ENCODE measurements around the gene B4GALNT2. TPM values are rescaled to one million over a fixed set of nuclear protein-coding genes. Genes with fewer than 3 reads are reported as not detected.

B4GALNT2 gene
- total and polyA plus RNA-seq, 2 donors from 2014 or later, result 1.3 to 4.3 TPM

- no peak for TF ChIP-seq CTCF (IDR thresholded peaks at IDR 0.05; ENCODE audit: borderline replicate concordance, extremely low read depth, insufficient read depth)
- Histone ChIP-seq H3K27ac (ENCODE audit: low read depth in 2 of 2, low read length in 2 of 2) (no peak overlapping the region), H3K9me3 (ENCODE audit: control insufficient read depth in 2 of 3, insufficient read depth in 1 of 3, low read length in 3 of 3) (no peaks in the 10 kb centered on the region), H3K9ac (ENCODE audit: low read length in 3 of 3) (no peak overlapping the region), H3K4me3 (ENCODE audit: low read length in 3 of 3) (no peak overlapping the region), H3K27me3 (ENCODE audit: control insufficient read depth, insufficient read depth, low read length) (no peaks in the 10 kb centered on the region), H3K36me3 (ENCODE audit: control insufficient read depth in 2 of 3, insufficient read depth in 3 of 3, low read length in 3 of 3) (no peaks in the 10 kb centered on the region), H3K4me1 (ENCODE audit: control insufficient read depth in 2 of 3, insufficient read depth in 2 of 3, low read depth in 1 of 3, low read length in 3 of 3) (peaks cover 0 to 2% (median 0%) of the 10 kb centered on the region in 3 donors)
- intact Hi-C loops (cut with DNase I), result no loop called here
- no peak for FAIRE-seq
- DNase-seq, result no peak
Observed at GRCh38 chr17:49195751-49196150, 63.2 kb downstream of the B4GALNT2 start.

- H3K36me3 ChIP-seq (ENCODE audit: control insufficient read depth in 2 of 3, insufficient read depth in 3 of 3, low read length in 3 of 3), result no peaks in the 10 kb centered on the region
- no peak for DNase-seq
- H3K9me3 ChIP-seq (ENCODE audit: control insufficient read depth in 2 of 3, insufficient read depth in 1 of 3, low read length in 3 of 3), result no peaks in the 10 kb centered on the region
- intact Hi-C loops (cut with DNase I), result no loop called here
- H3K4me3 ChIP-seq (ENCODE audit: low read length in 3 of 3), result no peak overlapping the region
- no peak for TF ChIP-seq CTCF (IDR thresholded peaks at IDR 0.05; ENCODE audit: borderline replicate concordance, extremely low read depth, insufficient read depth)
- no peak for FAIRE-seq
- H3K4me1 ChIP-seq (ENCODE audit: control insufficient read depth in 2 of 3, insufficient read depth in 2 of 3, low read depth in 1 of 3, low read length in 3 of 3), result no peaks in the 10 kb centered on the region
- no peak overlapping the region for H3K9ac ChIP-seq (ENCODE audit: low read length in 3 of 3)
- no peak overlapping the region for H3K27ac ChIP-seq (ENCODE audit: low read depth in 2 of 2, low read length in 2 of 2)
- no peaks in the 10 kb centered on the region for H3K27me3 ChIP-seq (ENCODE audit: control insufficient read depth, insufficient read depth, low read length)
Observed at GRCh38 chr17:49196520-49196919, 64.0 kb downstream of the B4GALNT2 start.

GRCh38 chr17:49197346-49197998 lies 64.9 kb downstream of the B4GALNT2 start:
- no peak for FAIRE-seq
- intact Hi-C loops (cut with DNase I), result no loop called here
- Histone ChIP-seq H3K27ac (ENCODE audit: low read depth in 2 of 2, low read length in 2 of 2) (no peak overlapping the region), H3K9me3 (ENCODE audit: control insufficient read depth in 2 of 3, insufficient read depth in 1 of 3, low read length in 3 of 3) (no peaks in the 10 kb centered on the region), H3K36me3 (ENCODE audit: control insufficient read depth in 2 of 3, insufficient read depth in 3 of 3, low read length in 3 of 3) (no peaks in the 10 kb centered on the region), H3K9ac (ENCODE audit: low read length in 3 of 3) (no peak overlapping the region), H3K4me1 (ENCODE audit: control insufficient read depth in 2 of 3, insufficient read depth in 2 of 3, low read depth in 1 of 3, low read length in 3 of 3) (no peaks in the 10 kb centered on the region), H3K27me3 (ENCODE audit: control insufficient read depth, insufficient read depth, low read length) (no peaks in the 10 kb centered on the region), H3K4me3 (ENCODE audit: low read length in 3 of 3) (no peak overlapping the region)
- TF ChIP-seq CTCF (IDR thresholded peaks at IDR 0.05; ENCODE audit: borderline replicate concordance, extremely low read depth, insufficient read depth), result no peak
- DNase-seq, result no peak

- H3K27me3 ChIP-seq (ENCODE audit: control insufficient read depth, insufficient read depth, low read length), result no peaks in the 10 kb centered on the region
- FAIRE-seq (no peak), DNase-seq (no peak)
- no peaks in the 10 kb centered on the region for H3K9me3 ChIP-seq (ENCODE audit: control insufficient read depth in 2 of 3, insufficient read depth in 1 of 3, low read length in 3 of 3)
- no peak overlapping the region for H3K27ac ChIP-seq (ENCODE audit: low read depth in 2 of 2, low read length in 2 of 2)
- H3K9ac ChIP-seq (ENCODE audit: low read length in 3 of 3), result no peak overlapping the region
- no peaks in the 10 kb centered on the region for H3K4me1 ChIP-seq (ENCODE audit: control insufficient read depth in 2 of 3, insufficient read depth in 2 of 3, low read depth in 1 of 3, low read length in 3 of 3)
- H3K4me3 ChIP-seq (ENCODE audit: low read length in 3 of 3), result no peak overlapping the region
- no peaks in the 10 kb centered on the region for H3K36me3 ChIP-seq (ENCODE audit: control insufficient read depth in 2 of 3, insufficient read depth in 3 of 3, low read length in 3 of 3)
- no peak for TF ChIP-seq CTCF (IDR thresholded peaks at IDR 0.05; ENCODE audit: borderline replicate concordance, extremely low read depth, insufficient read depth)
- intact Hi-C loops (cut with DNase I), result no loop called here
Observed at GRCh38 chr17:49198211-49198610, 65.6 kb downstream of the B4GALNT2 start.

Measured in kidney (tissue), 14 donors.